ENCODE results near the gene TMEM129.

TMEM129 gene

GRCh38 chr4:1757836-1758235 lies 36.7 kb upstream of the TMEM129 start:
- DNase-seq: no peak

- no peak for DNase-seq
Observed at GRCh38 chr4:1756893-1757779, 36.0 kb upstream of the TMEM129 start.

- DNase-seq: no peak
Observed at GRCh38 chr4:1756079-1756478, 35.0 kb upstream of the TMEM129 start.

- DNase-seq: no peak
Observed at GRCh38 chr4:1755297-1755696, 34.2 kb upstream of the TMEM129 start.

GRCh38 chr4:1754336-1754735 lies 33.2 kb upstream of the TMEM129 start:
- DNase-seq: no peak

- no peak for DNase-seq
Observed at GRCh38 chr4:1753697-1754311, 32.7 kb upstream of the TMEM129 start.

- no peak for DNase-seq
Observed at GRCh38 chr4:1753294-1753696, 32.2 kb upstream of the TMEM129 start.

GRCh38 chr4:1752284-1753041 lies 31.3 kb upstream of the TMEM129 start:
- DNase-seq: peak in 1 of 2 experiments; percentile 11

- DNase-seq: no peak
Observed at GRCh38 chr4:1751919-1752283, 30.8 kb upstream of the TMEM129 start.

- DNase-seq: no peak
Observed at GRCh38 chr4:1751155-1751918, 30.2 kb upstream of the TMEM129 start.

- DNase-seq: no peak
Observed at GRCh38 chr4:1750381-1751154, 29.4 kb upstream of the TMEM129 start.

- no peak for DNase-seq
Observed at GRCh38 chr4:1749826-1750225, 28.7 kb upstream of the TMEM129 start.

- no peak for DNase-seq
Observed at GRCh38 chr4:1749370-1749769, 28.2 kb upstream of the TMEM129 start.

GRCh38 chr4:1748465-1748995 lies 27.4 kb upstream of the TMEM129 start:
- peak; percentile 71 for DNase-seq

- DNase-seq: no peak
Observed at GRCh38 chr4:1747603-1747967, 26.5 kb upstream of the TMEM129 start.

- no peak for DNase-seq
Observed at GRCh38 chr4:1746919-1747602, 25.9 kb upstream of the TMEM129 start.

- peak; percentile 74 for DNase-seq
Observed at GRCh38 chr4:1746265-1746691, 25.2 kb upstream of the TMEM129 start.

GRCh38 chr4:1745697-1746096 lies 24.6 kb upstream of the TMEM129 start:
- DNase-seq: no peak

GRCh38 chr4:1745165-1745564 lies 24.0 kb upstream of the TMEM129 start:
- DNase-seq: no peak

GRCh38 chr4:1744552-1744951 lies 23.4 kb upstream of the TMEM129 start:
- no peak for DNase-seq

GRCh38 chr4:1743975-1744374 lies 22.9 kb upstream of the TMEM129 start:
- no peak for DNase-seq

Measured in activated CD4-positive, alpha-beta T cell treated with anti-CD3 and anti-CD28 coated beads, Interleukin-2, amount 50 U/mL, for 4 hours (primary cell).